CD14-positive monocyte (primary cell): ENCODE results near the gene TLCD4. TPM values are rescaled to one million over a fixed set of nuclear protein-coding genes. Genes with fewer than 3 reads are reported as not detected.

Experiments used
- DNase-seq, 3 donors: peaks; one replicate each; pipeline ENCODE4 v3.0.0-alpha.2; 2011 to 2022
- H2AFZ ChIP-seq: 2 replicates; pipeline ENCODE4 v1.6.0; 2012; ENCODE audit warnings: mild to moderate bottlenecking, low read depth, low read length, inconsistent platforms; ENCODE audit not compliant: insufficient read depth, poor library complexity, severe bottlenecking
- H3K27ac ChIP-seq, 2 donors: 1 replicate in 1 of 2; 2 replicates in 1 of 2; pipeline ENCODE4 v1.5.1; 2012 to 2013; ENCODE audit warnings: low read length in 2 of 2, control low read depth in 1 of 2, inconsistent platforms in 1 of 2, low read depth in 1 of 2, mild to moderate bottlenecking in 1 of 2
- H3K27me3 ChIP-seq, 2 donors: one replicate each; pipeline versions ENCODE4 v1.6.0 to v1.6.1; 2011 to 2013; ENCODE audit warnings: low read length in 2 of 2; ENCODE audit not compliant: control insufficient read depth in 2 of 2, insufficient read depth in 2 of 2
- H3K36me3 ChIP-seq, 2 donors: replicated peaks in 1 of 2; 1 replicate in 1 of 2; 2 replicates in 1 of 2; pipeline versions ENCODE4 v1.5.1 to v1.6.1; 2012 to 2013; ENCODE audit warnings: low read length in 2 of 2, control low read depth in 1 of 2, inconsistent platforms in 1 of 2, mild to moderate bottlenecking in 1 of 2; ENCODE audit not compliant: insufficient read depth in 2 of 2, control insufficient read depth in 1 of 2
- H3K4me1 ChIP-seq, 2 donors: 1 replicate in 1 of 2; 2 replicates in 1 of 2; pipeline versions ENCODE4 v1.5.1 to v1.6.1; 2012 to 2013; ENCODE audit warnings: low read length in 2 of 2, control low read depth in 1 of 2, inconsistent platforms in 1 of 2, mild to moderate bottlenecking in 1 of 2, moderate library complexity in 1 of 2; ENCODE audit not compliant: insufficient read depth in 2 of 2, control insufficient read depth in 1 of 2
- H3K4me2 ChIP-seq: replicated peaks from 2 replicates; pipeline ENCODE3; 2012; ENCODE audit warnings: low read length, moderate library complexity, mild to moderate bottlenecking; ENCODE audit not compliant: poor library complexity, severe bottlenecking; ENCODE audit errors: extremely low read depth
- H3K4me3 ChIP-seq, 3 experiments: fragments of 200-600 bp in 1 of 3; sonication (generic) in 1 of 3; replicated peaks in 1 of 3; 1 replicate in 2 of 3; 2 replicates in 1 of 3; pipeline ENCODE4 v1.5.1; 2011 to 2013; ENCODE audit warnings: low read length in 3 of 3, mild to moderate bottlenecking in 3 of 3, control low read depth in 2 of 3, low read depth in 2 of 3, inconsistent platforms in 1 of 3, moderate library complexity in 1 of 3
- H3K79me2 ChIP-seq: 2 replicates; pipeline ENCODE4 v1.6.0; 2012; ENCODE audit warnings: mild to moderate bottlenecking, control low read depth, inconsistent platforms, low read length, moderate library complexity; ENCODE audit not compliant: insufficient read depth
- H3K9ac ChIP-seq: 2 replicates; pipeline ENCODE4 v1.6.0; 2017; ENCODE audit warnings: low read length, mild to moderate bottlenecking; ENCODE audit not compliant: insufficient read depth, poor library complexity, severe bottlenecking
- H3K9me3 ChIP-seq, 2 donors: replicated peaks in 1 of 2; 1 replicate in 1 of 2; 2 replicates in 1 of 2; pipeline versions ENCODE4 v1.5.1 to v1.6.1; 2012 to 2013; ENCODE audit warnings: low read length in 2 of 2, control low read depth in 1 of 2; ENCODE audit not compliant: control insufficient read depth in 1 of 2, insufficient read depth in 1 of 2
- H4K20me1 ChIP-seq: 2 replicates; pipeline ENCODE4 v1.6.0; 2012; ENCODE audit warnings: mild to moderate bottlenecking, low read length, control low read depth, moderate library complexity; ENCODE audit not compliant: insufficient read depth
- H3K27ac Mint-ChIP-seq, 7 donors: one replicate each; pipeline ENCODE4 v1.8.0; 2020; ENCODE audit warnings: mild to moderate bottlenecking in 7 of 7, mixed read lengths in 7 of 7, moderate library complexity in 6 of 7, inconsistent platforms in 2 of 7
- H3K27me3 Mint-ChIP-seq, 3 donors: one replicate each; pipeline ENCODE4 v1.8.0; 2021 to 2022; ENCODE audit warnings: low read depth in 3 of 3, mild to moderate bottlenecking in 3 of 3, mixed read lengths in 3 of 3, moderate library complexity in 3 of 3, inconsistent platforms in 1 of 3
- H3K36me3 Mint-ChIP-seq, 2 donors: one replicate each; pipeline ENCODE4 v1.8.0; 2020; ENCODE audit warnings: mixed read lengths in 2 of 2, inconsistent platforms in 1 of 2, mild to moderate bottlenecking in 1 of 2
- H3K4me1 Mint-ChIP-seq: one replicate; pipeline ENCODE4 v1.8.0; 2020; ENCODE audit warnings: mild to moderate bottlenecking, mixed read lengths
- H3K4me3 Mint-ChIP-seq, 2 donors: one replicate each; pipeline ENCODE4 v1.8.0; 2020; ENCODE audit warnings: mild to moderate bottlenecking in 2 of 2, mixed read lengths in 2 of 2, moderate library complexity in 1 of 2
- H3K9me3 Mint-ChIP-seq, 7 donors: one replicate each; pipeline ENCODE4 v1.8.0; 2020 to 2022; ENCODE audit warnings: mixed read lengths in 7 of 7, mild to moderate bottlenecking in 6 of 7, moderate library complexity in 6 of 7, inconsistent platforms in 2 of 7
- CTCF ChIP-seq: fragments of 200-600 bp; IDR thresholded peaks from one replicate; pipeline ENCODE4 v1.8.0; 2022; ENCODE audit warnings: antibody characterized with exemption, mild to moderate bottlenecking
- WGBS: methylation state at CpG from one replicate; pipeline ENCODE4 v1.1.5; 2013; ENCODE audit warnings: missing lambda C conversion rate; ENCODE audit not compliant: insufficient coverage; 5-methylcytosine and 5-hydroxymethylcytosine counted together
- intact Hi-C, 2 donors: fragments of 100-400 bp; cut with micrococcal nuclease; formaldehyde crosslinking; loops; one replicate each; pipeline versions ENCODE4 v1.15.0 to v1.15.1; 2023
- polyA plus RNA-seq, 3 donors: library from polyadenylated mRNA; depleted of rRNA in 1 of 3; unstranded in 2 of 3; stranded (reverse) in 1 of 3; fragments of 300-500 nt in 2 of 3; fragments of >200 nt in 1 of 3; fragmentation: Illumina TruSeq in 2 of 3; gene quantifications; 1 replicate in 2 of 3; 2 replicates in 1 of 3; pipeline ENCODE4 v1.2.3, GENCODE V29; 2012 to 2021

TLCD4 gene
- polyA plus RNA-seq, 3 donors, result not detected

- Histone ChIP-seq H3K4me2 (no peak overlapping the region), H3K27ac (no peak overlapping the region), H3K4me3 (no peak overlapping the region), H3K79me2 (no peaks in the 10 kb centered on the region), H2AFZ (no peak overlapping the region), H3K9ac (no peak overlapping the region), H3K36me3 (no peaks in the 10 kb centered on the region), H3K4me1 (no peaks in the 10 kb centered on the region), H3K9me3 (no peaks in the 10 kb centered on the region), H3K27me3 (peaks cover 14 to 18% of the 10 kb centered on the region in 2 donors), H4K20me1 (no peaks in the 10 kb centered on the region)
- peaks cover 17 to 38% (median 25%) of the 10 kb centered on the region in 3 donors for H3K27me3 Mint-ChIP-seq
- peak overlapping the region in 1 of 2 donors; percentile 56 for H3K4me3 Mint-ChIP-seq
- peaks cover 0 to 1% (median 0%) of the 10 kb centered on the region in 7 donors for H3K9me3 Mint-ChIP-seq
- no peaks in the 10 kb centered on the region for H3K36me3 Mint-ChIP-seq
- intact Hi-C loops, result no loop called here
- no peak for TF ChIP-seq CTCF
- H3K27ac Mint-ChIP-seq, result no peak overlapping the region
- no peak for DNase-seq
- H3K4me1 Mint-ChIP-seq, result no peaks in the 10 kb centered on the region
- no CpG with 5 or more reads among the region's 1 CpG for WGBS
These were observed 6.1 kb upstream of the TLCD4 start for GRCh38 chr1:95111014-95111413.

GRCh38 chr1:95113684-95114083, 3.5 kb upstream of the TLCD4 start:
- peaks cover 0 to 10% (median 3%) of the 10 kb centered on the region in 7 donors for H3K9me3 Mint-ChIP-seq
- no CpG with 5 or more reads among the region's 1 CpG for WGBS
- Histone ChIP-seq H3K4me2 (no peak overlapping the region), H2AFZ (no peak overlapping the region), H3K4me1 (peaks cover 10 to 16% of the 10 kb centered on the region in 2 donors), H3K27ac (no peak overlapping the region), H3K9ac (no peak overlapping the region), H3K9me3 (peaks cover 0 to 7% of the 10 kb centered on the region in 2 donors), H3K4me3 (no peak overlapping the region), H3K36me3 (no peaks in the 10 kb centered on the region), H3K79me2 (no peaks in the 10 kb centered on the region), H4K20me1 (no peaks in the 10 kb centered on the region), H3K27me3 (peaks cover 35 to 42% of the 10 kb centered on the region in 2 donors)
- intact Hi-C loops, result no loop called here
- peaks cover 0 to 5% of the 10 kb centered on the region in 2 donors for H3K36me3 Mint-ChIP-seq
- H3K27me3 Mint-ChIP-seq, result peaks cover 37 to 61% (median 45%) of the 10 kb centered on the region in 3 donors
- H3K4me3 Mint-ChIP-seq, result no peak overlapping the region
- no peak overlapping the region for H3K27ac Mint-ChIP-seq
- peaks cover 12% of the 10 kb centered on the region for H3K4me1 Mint-ChIP-seq
- DNase-seq, result no peak
- no peak for TF ChIP-seq CTCF
